Neural cell (in vitro differentiated cells): ENCODE results near the gene MPP3. TPM values are rescaled to one million over a fixed set of nuclear protein-coding genes. Genes with fewer than 3 reads are reported as not detected.

Source experiments
- H2AFZ ChIP-seq: fragments of 200-600, 300-800 bp; sonication (generic), shearing (Covaris generic); 2 replicates; pipeline ENCODE4 v1.6.0; 2014; ENCODE audit warnings: low read depth, mild to moderate bottlenecking, antibody characterized with exemption, low read length, moderate library complexity
- H3F3A ChIP-seq: fragments of 200-600 bp; shearing (Covaris generic); 2 replicates; pipeline ENCODE4 v1.6.1; 2016; ENCODE audit warnings: mild to moderate bottlenecking, moderate library complexity, mixed read lengths, antibody characterized with exemption, low read length; ENCODE audit not compliant: insufficient read depth, poor library complexity, severe bottlenecking
- H3K27ac ChIP-seq: fragments of 200-600, 300-800 bp; sonication (generic), shearing (Covaris generic); 2 replicates; pipeline ENCODE4 v1.5.1; 2014; ENCODE audit warnings: mild to moderate bottlenecking, low read length, moderate library complexity
- H3K27me3 ChIP-seq: fragments of 300-800, 200-600 bp; sonication (generic), shearing (Covaris generic); 2 replicates; pipeline ENCODE4 v1.6.0; 2014; ENCODE audit warnings: mild to moderate bottlenecking, low read depth, low read length, moderate library complexity; ENCODE audit not compliant: insufficient read depth
- H3K36me3 ChIP-seq: fragments of 300-800, 200-600 bp; sonication (generic), shearing (Covaris generic); 2 replicates; pipeline ENCODE4 v1.5.1; 2014; ENCODE audit warnings: mild to moderate bottlenecking, antibody characterized with exemption, low read length, moderate library complexity; ENCODE audit not compliant: insufficient read depth
- H3K4me2 ChIP-seq: fragments of 300-800, 200-600 bp; sonication (generic), shearing (Covaris generic); 2 replicates; pipeline ENCODE4 v1.6.0; 2014; ENCODE audit warnings: mild to moderate bottlenecking, low read length
- H3K4me3 ChIP-seq: fragments of 300-800, 200-600 bp; sonication (generic), shearing (Covaris generic); 2 replicates; pipeline ENCODE4 v1.5.1; 2014; ENCODE audit warnings: mild to moderate bottlenecking, low read length, moderate library complexity
- H3K79me2 ChIP-seq: fragments of 200-600 bp; shearing (Covaris generic); replicated peaks from 2 replicates; pipeline ENCODE4 v1.6.0; 2014; ENCODE audit warnings: mild to moderate bottlenecking, low read length, moderate library complexity; ENCODE audit not compliant: insufficient read depth
- H3K9ac ChIP-seq: fragments of 300-800, 200-600 bp; sonication (generic), shearing (Covaris generic); 2 replicates; pipeline ENCODE4 v1.6.1; 2016; ENCODE audit warnings: mild to moderate bottlenecking, low read length, mixed read lengths
- H3K9me2 ChIP-seq: fragments of 200-600 bp; shearing (Covaris generic); 2 replicates; pipeline ENCODE4 v1.6.1; 2016; ENCODE audit warnings: mild to moderate bottlenecking, low read length, mixed read lengths; ENCODE audit not compliant: insufficient read depth
- H3K9me3 ChIP-seq: fragments of 200-600, 300-800 bp; sonication (generic), shearing (Covaris generic); 2 replicates; pipeline ENCODE4 v1.6.1; 2016; ENCODE audit warnings: mild to moderate bottlenecking, mixed run types, low read length, moderate library complexity, mixed read lengths
- H4K20me1 ChIP-seq: fragments of 200-600 bp; shearing (Covaris generic); 2 replicates; pipeline ENCODE4 v1.6.1; 2016; ENCODE audit warnings: mild to moderate bottlenecking, mixed run types; ENCODE audit not compliant: insufficient read depth
- CTCF ChIP-seq: fragments of 450-650 bp; IDR thresholded peaks from 2 replicates; pipeline ENCODE4 v1.5.1; 2014; ENCODE audit warnings: antibody characterized with exemption, mild to moderate bottlenecking, moderate library complexity; ENCODE audit not compliant: poor library complexity, severe bottlenecking
- EP300 ChIP-seq: fragments of 450-650 bp; conservative IDR thresholded peaks from 2 replicates; pipeline ENCODE4 v1.6.1; 2014; ENCODE audit warnings: antibody characterized with exemption, mild to moderate bottlenecking, moderate library complexity; ENCODE audit not compliant: poor library complexity, severe bottlenecking
- EZH2 ChIP-seq: fragments of 200-600, 300-800 bp; shearing (Covaris generic), sonication (generic); IDR thresholded peaks from 2 replicates; pipeline ENCODE4 v1.6.1; 2014; ENCODE audit warnings: antibody characterized with exemption, low read length, borderline replicate concordance, mild to moderate bottlenecking; ENCODE audit not compliant: insufficient read depth, poor library complexity, severe bottlenecking
- MXI1 ChIP-seq: fragments of 450-650 bp; conservative IDR thresholded peaks from 2 replicates; pipeline ENCODE4 v1.6.1; 2014; ENCODE audit warnings: antibody characterized with exemption, mild to moderate bottlenecking; ENCODE audit not compliant: poor library complexity, severe bottlenecking
- POLR2AphosphoS5 ChIP-seq: IDR thresholded peaks from 2 replicates; pipeline ENCODE4 v1.6.1; 2012
- RAD21 ChIP-seq: fragments of 450-650 bp; conservative IDR thresholded peaks from 2 replicates; pipeline ENCODE4 v1.6.1; 2014; ENCODE audit warnings: antibody characterized with exemption, mild to moderate bottlenecking, moderate library complexity
- REST ChIP-seq: IDR thresholded peaks from 2 replicates; pipeline ENCODE4 v1.6.1; 2012; ENCODE audit warnings: borderline replicate concordance
- SMC3 ChIP-seq: fragments of 450-650 bp; conservative IDR thresholded peaks from 2 replicates; pipeline ENCODE4 v1.6.1; 2014; ENCODE audit warnings: antibody characterized with exemption, mild to moderate bottlenecking, moderate library complexity; ENCODE audit not compliant: poor library complexity
- TAF1 ChIP-seq: IDR thresholded peaks from 2 replicates; pipeline ENCODE4 v1.6.1; 2012; ENCODE audit warnings: low read depth
- polyA plus RNA-seq: library from polyadenylated mRNA; depleted of rRNA; stranded (reverse); fragments of >200 nt; gene quantifications from 2 replicates; pipeline ENCODE4 v1.2.3, GENCODE V29; 2014

MPP3 gene
- polyA plus RNA-seq, 1 donor from 2014 or later: 48.1 TPM

GRCh38 chr17:43825567-43825966 is 7.4 kb downstream of the MPP3 start:
- Histone ChIP-seq H2AFZ (no peak overlapping the region), H3K4me3 (no peak overlapping the region), H3K9ac (no peak overlapping the region), H3K27ac (no peak overlapping the region), H4K20me1 (no peaks in the 10 kb centered on the region), H3K9me3 (no peaks in the 10 kb centered on the region), H3K27me3 (no peaks in the 10 kb centered on the region), H3K9me2 (no peaks in the 10 kb centered on the region), H3F3A (no peaks in the 10 kb centered on the region), H3K79me2 (no peaks in the 10 kb centered on the region), H3K36me3 (no peaks in the 10 kb centered on the region), H3K4me2 (no peak overlapping the region)
- TF ChIP-seq SMC3: no peak
- TF ChIP-seq TAF1: no peak
- TF ChIP-seq EZH2: no peak
- no peak for TF ChIP-seq RAD21
- TF ChIP-seq EP300: no peak
- TF ChIP-seq POLR2AphosphoS5: no peak
- no peak for TF ChIP-seq MXI1
- no peak for TF ChIP-seq REST

- TF ChIP-seq SMC3: no peak
- TF ChIP-seq POLR2AphosphoS5: no peak
- TF ChIP-seq EP300: no peak
- no peak for TF ChIP-seq EZH2
- TF ChIP-seq RAD21: no peak
- no peak for TF ChIP-seq MXI1
- no peak for TF ChIP-seq TAF1
- TF ChIP-seq REST: no peak
- no peak for TF ChIP-seq CTCF
- Histone ChIP-seq H3K9me3 (no peaks in the 10 kb centered on the region), H3K9me2 (no peaks in the 10 kb centered on the region), H4K20me1 (no peaks in the 10 kb centered on the region), H3K27ac (no peak overlapping the region), H3K9ac (no peak overlapping the region), H3K4me2 (no peak overlapping the region), H3K4me3 (no peak overlapping the region), H3K79me2 (no peaks in the 10 kb centered on the region), H3K36me3 (no peaks in the 10 kb centered on the region), H3K27me3 (no peaks in the 10 kb centered on the region), H2AFZ (no peak overlapping the region), H3F3A (no peaks in the 10 kb centered on the region)
These were observed 9.4 kb downstream of the MPP3 start for GRCh38 chr17:43823350-43824084.
